ENCODE measurements around the gene EIF2B2. TPM values are rescaled to one million over a fixed set of nuclear protein-coding genes. Genes with fewer than 3 reads are reported as not detected.

The EIF2B2 gene
- total and polyA plus RNA-seq, 2 of the 13 experiments (the other 11 are each of a cell fraction or from before 2014, with no cell fraction given), result 54.4 to 78.6 TPM

DNA sequence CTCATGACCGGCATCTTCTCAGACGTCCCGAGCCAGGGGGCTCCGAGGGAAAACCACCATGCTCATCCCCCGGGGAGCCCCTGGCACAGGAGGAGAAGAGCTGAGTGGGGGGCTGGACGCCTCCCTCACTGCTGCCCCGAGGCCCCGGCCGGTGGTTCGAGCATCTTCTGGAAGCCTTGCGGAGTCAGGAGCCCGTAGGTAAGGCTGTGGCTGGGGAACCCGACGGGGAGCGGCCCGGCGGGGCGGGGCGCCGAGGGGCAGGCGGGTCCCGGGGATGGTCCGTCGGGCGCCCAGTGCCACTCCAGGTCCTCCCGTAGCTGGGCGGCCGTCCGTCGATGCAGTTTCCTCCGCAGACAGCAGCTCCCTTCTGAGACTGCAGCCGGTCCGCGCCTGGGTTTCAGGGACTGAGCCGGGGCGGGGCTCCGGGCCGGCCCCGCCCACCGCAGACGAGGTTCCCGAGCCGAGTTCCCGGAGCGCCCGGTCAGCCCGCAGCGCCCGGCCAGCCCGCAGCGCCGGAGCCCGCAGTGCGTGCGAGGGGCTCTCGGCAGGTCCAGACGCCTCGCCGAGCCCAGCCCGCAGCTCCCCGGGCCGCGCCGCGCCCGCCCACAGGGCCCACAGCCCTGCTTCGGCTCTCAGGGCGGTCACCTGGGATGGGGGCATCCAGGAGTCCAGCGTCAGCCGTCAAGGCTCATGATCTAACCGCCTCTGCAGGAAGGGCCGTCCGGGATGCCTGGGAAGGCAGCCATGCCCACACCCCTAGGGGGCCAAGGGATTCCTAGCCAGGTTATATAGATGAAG lies 47.3 kb upstream of the EIF2B2 start, which contains the start of gene PGF (continued):
- 0 out of 2 replicates have a peak, but pooled peaks have one; percentile 29 for TF ChIP-seq ZNF333 (CRISPR knock-in tag; IDR thresholded peaks at IDR 0.05; ENCODE audit: borderline replicate concordance)
- 0 out of 2 replicates have a peak, but pooled peaks have one; percentile 50 for TF ChIP-seq TMF1 (CRISPR knock-in tag; IDR thresholded peaks at IDR 0.05; ENCODE audit: low read depth)
- no peak for TF ChIP-seq NFE2L2 (IDR thresholded peaks at IDR 0.05; ENCODE audit: low read length)
- TF ChIP-seq JDP2 (CRISPR knock-in tag; IDR thresholded peaks at IDR 0.05; ENCODE audit: borderline replicate concordance), result no peak
- no peak for TF ChIP-seq ZBTB7A (CRISPR knock-in tag; IDR thresholded peaks at IDR 0.05)
- TF ChIP-seq SP1 (IDR thresholded peaks at IDR 0.05), result no peak
- TF ChIP-seq SP1 (CRISPR knock-in tag; IDR thresholded peaks at IDR 0.05), result peak; percentile 60; the same call in 1 of the 2 replicates
- TF ChIP-seq ZNF574 (CRISPR knock-in tag; IDR thresholded peaks at IDR 0.05), result peak; percentile 34; the same call in 1 of the 2 replicates
- TF ChIP-seq CBX5 (CRISPR knock-in tag; IDR thresholded peaks at IDR 0.05; ENCODE audit: borderline replicate concordance), result no peak
- peak; percentile 47 for TF ChIP-seq ASH2L (IDR thresholded peaks at IDR 0.05; ENCODE audit: insufficient read length, low read depth, low read length)
- TF ChIP-seq MEIS2 (CRISPR knock-in tag; IDR thresholded peaks at IDR 0.05), result peak; percentile 56; the same call in 1 of the 2 replicates
- TF ChIP-seq, protein P1, sequence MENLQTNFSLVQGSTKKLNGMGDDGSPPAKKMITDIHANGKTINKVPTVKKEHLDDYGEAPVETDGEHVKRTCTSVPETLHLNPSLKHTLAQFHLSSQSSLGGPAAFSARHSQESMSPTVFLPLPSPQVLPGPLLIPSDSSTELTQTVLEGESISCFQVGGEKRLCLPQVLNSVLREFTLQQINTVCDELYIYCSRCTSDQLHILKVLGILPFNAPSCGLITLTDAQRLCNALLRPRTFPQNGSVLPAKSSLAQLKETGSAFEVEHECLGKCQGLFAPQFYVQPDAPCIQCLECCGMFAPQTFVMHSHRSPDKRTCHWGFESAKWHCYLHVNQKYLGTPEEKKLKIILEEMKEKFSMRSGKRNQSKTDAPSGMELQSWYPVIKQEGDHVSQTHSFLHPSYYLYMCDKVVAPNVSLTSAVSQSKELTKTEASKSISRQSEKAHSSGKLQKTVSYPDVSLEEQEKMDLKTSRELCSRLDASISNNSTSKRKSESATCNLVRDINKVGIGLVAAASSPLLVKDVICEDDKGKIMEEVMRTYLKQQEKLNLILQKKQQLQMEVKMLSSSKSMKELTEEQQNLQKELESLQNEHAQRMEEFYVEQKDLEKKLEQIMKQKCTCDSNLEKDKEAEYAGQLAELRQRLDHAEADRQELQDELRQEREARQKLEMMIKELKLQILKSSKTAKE (CRISPR knock-in tag; IDR thresholded peaks at IDR 0.05; ENCODE audit: borderline replicate concordance), result no peak
- 0 out of 2 replicates have a peak, but pooled peaks have one; percentile 24 for TF ChIP-seq ZNF788 (CRISPR knock-in tag; IDR thresholded peaks at IDR 0.05; ENCODE audit: borderline replicate concordance)
- no peak for TF ChIP-seq KDM5A (IDR thresholded peaks at IDR 0.05; ENCODE audit: borderline replicate concordance, low read length)
- peak; percentile 64; the same call in 1 of the 2 replicates for TF ChIP-seq GABPB1 (CRISPR knock-in tag; IDR thresholded peaks at IDR 0.05)
- TF ChIP-seq, protein P2, sequence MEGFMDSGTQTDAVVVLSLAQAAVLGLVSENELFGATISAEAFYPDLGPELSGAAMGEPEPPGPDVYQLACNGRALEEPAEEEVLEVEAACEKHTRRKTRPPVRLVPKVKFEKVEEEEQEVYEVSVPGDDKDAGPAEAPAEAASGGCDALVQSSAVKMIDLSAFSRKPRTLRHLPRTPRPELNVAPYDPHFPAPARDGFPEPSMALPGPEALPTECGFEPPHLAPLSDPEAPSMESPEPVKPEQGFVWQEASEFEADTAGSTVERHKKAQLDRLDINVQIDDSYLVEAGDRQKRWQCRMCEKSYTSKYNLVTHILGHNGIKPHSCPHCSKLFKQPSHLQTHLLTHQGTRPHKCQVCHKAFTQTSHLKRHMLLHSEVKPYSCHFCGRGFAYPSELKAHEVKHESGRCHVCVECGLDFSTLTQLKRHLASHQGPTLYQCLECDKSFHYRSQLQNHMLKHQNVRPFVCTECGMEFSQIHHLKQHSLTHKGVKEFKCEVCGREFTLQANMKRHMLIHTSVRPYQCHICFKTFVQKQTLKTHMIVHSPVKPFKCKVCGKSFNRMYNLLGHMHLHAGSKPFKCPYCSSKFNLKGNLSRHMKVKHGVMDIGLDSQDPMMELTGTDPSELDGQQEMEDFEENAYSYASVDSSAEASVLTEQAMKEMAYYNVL (CRISPR knock-in tag; IDR thresholded peaks at IDR 0.05; ENCODE audit: borderline replicate concordance), result no peak
- TF ChIP-seq ZFY (CRISPR knock-in tag; IDR thresholded peaks at IDR 0.05), result peak; percentile 51
- peak; percentile 32; the same call in 1 of the 2 replicates for TF ChIP-seq ZNF558 (CRISPR knock-in tag; IDR thresholded peaks at IDR 0.05; ENCODE audit: borderline replicate concordance)
- no peak for TF ChIP-seq NFE2 (CRISPR knock-in tag; IDR thresholded peaks at IDR 0.05)
- TF ChIP-seq, protein P3, sequence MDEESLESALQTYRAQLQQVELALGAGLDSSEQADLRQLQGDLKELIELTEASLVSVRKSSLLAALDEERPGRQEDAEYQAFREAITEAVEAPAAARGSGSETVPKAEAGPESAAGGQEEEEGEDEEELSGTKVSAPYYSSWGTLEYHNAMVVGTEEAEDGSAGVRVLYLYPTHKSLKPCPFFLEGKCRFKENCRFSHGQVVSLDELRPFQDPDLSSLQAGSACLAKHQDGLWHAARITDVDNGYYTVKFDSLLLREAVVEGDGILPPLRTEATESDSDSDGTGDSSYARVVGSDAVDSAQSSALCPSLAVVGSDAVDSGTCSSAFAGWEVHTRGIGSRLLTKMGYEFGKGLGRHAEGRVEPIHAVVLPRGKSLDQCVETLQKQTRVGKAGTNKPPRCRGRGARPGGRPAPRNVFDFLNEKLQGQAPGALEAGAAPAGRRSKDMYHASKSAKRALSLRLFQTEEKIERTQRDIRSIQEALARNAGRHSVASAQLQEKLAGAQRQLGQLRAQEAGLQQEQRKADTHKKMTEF (CRISPR knock-in tag; IDR thresholded peaks at IDR 0.05), result 0 out of 2 replicates have a peak, but pooled peaks have one; percentile 16
- peak; percentile 70; the same call in 1 of the 2 replicates for TF ChIP-seq ERF (CRISPR knock-in tag; IDR thresholded peaks at IDR 0.05)

All from HepG2 (cell line).